GM21515 (cell line): Measurements from ENCODE around the gene NOL6.
"Not testable (repeated sequence)": the region's sequence is repeated elsewhere in the genome, so short reads cannot be mapped to it uniquely, and the experiment has no call there.

ENCODE experiments used
- ATAC-seq: cut with Tn5 transposase; IDR thresholded peaks from one replicate; pipeline ENCODE4 v1.9.1; 2021; ENCODE audit not compliant: unreplicated experiment

NOL6 gene

DNA sequence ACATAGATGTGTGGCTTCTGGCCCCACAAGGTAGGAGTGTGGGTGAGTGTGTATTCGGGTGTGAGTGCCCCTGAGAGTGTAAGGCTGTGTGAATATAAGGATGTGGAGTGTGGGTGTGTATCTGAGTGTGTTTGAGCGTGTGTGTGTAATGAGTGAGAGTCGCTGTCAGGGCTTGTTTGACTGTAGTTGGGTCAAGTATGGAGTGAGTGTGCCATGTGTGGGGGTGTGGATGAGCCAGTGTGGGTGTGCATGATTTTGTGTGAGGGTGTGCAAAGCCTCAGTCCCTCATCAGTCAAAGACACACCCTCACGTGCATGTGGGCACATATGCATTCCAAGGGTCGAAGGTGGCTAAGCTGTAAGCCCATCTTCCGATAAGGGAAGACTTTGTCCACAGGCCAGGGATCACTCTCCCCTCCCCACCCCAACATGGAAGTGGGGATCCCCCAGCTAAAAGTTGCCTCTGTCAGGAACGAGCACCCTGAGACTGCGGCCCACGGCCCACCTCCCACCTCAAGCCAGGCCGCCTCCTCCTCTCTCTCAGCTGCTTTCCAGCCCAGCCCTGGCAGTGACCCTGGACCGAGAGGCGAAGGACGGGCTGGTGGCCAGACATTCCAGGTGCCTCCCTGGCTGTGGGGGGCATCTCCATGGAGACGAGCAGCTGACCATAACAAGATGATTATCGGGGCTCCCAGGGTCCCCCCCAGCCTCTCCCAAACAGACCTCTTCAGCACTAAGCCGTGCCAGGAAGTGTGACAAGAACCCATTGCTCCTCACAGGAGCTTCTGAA lies 39.2 kb downstream of the NOL6 start:
- ATAC-seq = no peak

DNA sequence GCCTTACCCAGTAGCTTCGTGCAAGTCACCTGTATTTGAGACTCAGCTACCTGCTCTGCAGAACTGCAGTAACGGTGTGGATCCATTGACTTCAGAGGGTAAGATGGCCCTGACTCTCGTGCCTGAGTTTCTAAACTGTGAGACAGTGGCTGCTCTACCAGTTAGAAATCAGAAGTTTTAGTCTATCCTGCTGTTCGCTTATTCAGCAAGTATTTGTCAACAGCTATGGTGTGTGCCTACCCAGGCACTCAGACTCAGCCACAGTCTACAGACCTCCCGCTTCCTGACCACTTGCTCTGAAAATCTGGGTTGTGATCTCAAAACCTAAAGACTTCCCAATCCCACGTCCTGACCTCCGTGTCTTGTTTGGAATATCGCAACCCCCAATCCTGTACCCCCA lies 39.9 kb downstream of the NOL6 start:
- no peak for ATAC-seq

DNA sequence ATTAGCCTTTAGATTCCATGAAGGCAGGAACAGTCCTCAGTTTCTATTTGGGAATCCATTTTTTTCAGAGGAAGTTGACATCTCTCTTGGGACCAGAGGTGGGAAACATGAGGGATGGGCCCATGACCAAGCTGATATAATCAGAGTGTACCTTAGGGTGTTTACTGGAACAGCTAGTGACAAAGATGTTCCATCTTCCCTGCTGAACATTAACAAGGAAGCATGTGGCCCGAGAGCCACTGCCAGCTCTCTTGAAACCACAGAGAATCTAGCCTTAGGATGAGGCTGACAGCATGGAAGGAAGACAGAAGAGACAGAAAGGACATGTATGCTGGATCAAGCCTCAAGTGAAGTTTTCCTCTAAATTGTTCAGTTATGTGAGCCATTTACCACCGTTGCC lies 42.3 kb downstream of the NOL6 start:
- no peak for ATAC-seq

DNA sequence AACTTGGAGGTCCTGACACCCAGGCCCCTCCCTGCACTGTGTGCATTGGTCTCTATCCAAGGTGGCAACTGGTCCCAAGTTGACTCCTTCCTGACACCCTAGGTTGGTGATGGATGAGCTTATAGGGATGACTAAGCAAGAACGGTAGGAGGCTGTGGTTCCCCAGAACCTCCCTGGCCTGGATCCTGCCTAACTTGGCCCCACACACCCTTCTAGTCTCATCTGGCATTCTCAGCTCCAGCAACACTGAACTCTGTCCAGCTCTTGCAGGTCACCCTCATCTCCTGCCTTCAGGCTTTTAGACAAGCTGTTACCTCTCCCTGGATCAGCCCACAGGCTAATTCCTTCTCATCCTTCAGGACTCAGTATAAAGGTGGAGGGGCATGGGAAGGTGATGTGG lies 42.8 kb downstream of the NOL6 start:
- no peak for ATAC-seq

DNA sequence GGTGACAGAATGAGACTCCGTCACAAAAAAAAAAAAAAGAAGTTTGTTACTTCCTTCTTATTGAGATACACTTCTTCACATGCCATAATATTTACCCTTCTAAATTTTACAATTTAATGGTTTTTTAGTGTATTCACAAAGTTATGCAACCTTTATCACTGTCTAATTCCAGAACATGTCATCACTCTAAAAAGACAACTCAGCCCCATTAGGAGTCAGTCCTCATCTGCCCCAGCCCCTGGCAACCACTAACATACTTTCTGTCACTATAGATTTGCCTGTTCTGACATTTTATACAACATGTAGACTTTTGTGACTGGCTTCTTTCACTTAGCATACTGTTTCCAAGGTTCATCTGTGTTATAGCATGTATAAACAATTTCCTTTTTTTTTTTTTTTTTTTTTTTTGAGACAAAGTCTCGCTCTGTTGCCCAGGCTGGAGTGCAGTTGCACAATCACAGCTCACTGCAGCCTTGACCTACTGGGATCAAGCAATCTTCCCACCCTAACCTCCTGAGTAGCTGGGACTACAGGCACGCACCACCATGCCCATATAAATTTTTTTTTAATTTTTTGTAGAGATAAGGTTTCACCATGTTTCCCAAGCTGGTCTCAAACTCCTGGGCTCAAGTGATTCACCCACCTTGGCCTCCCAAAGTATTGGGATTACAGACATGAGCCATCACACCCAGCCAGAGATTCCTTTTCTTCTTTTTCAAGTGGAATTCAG lies 44.3 kb downstream of the NOL6 start:
- no peak for ATAC-seq

DNA sequence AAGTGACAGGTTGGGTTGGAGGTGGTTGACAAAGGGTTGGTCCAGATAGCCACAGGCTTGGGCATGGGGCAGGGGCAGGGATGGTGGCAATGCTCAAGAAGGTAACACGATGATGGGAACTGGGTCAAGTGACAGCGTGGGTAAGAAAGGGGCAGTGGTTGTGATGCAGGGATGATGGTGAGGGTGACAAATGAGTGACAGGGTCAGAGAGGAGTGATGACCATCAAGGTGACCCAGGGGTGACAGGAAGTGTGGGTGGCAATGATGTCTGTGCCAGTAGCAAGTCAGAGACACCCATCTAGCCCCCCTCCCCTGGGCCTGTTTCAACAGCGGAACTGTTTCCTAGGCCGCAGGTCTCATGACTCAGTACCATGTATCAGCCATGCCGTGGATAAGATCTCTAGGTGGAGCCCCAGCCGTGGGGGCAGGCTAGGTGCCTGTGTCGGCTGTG lies 46.9 kb downstream of the NOL6 start:
- ATAC-seq = no peak

DNA sequence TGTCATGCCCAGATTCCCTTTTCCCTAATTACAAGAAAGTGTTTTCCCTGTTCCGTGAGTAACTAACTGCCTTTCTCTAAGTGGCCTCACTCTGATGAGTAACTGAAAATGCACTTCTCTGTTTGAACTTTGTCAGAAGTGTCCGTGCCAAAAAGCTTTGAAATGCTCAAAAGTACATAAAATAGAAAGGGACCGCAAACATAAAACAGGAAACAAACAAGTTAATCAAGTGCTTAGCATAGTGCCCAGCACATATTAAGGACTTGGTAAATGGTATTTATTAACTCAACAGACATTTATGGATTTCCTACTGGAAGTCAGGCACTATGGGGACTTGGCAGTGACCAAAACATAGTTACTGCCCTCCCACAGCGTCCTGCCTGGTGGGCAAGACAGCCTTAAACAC lies 48.6 kb downstream of the NOL6 start:
- no peak for ATAC-seq

DNA sequence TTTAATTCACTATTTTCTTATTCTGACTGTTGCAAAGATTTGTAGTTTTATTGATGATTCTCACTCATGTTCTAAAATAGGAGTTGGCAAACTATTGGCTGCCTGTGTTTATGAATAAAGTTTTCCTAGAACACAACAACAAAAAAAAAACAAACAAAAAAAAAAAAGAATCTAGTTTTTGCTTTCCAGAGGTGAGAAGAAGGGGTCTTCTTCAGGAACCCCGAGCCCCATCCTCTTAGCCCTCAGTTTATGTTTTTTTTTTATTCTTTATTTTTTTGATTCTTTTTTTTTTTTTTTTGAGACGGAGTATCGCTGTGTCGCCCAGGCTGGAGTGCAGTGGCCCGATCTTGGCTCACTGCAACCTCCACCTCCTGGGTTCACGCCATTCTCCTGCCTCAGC lies 49.2 kb downstream of the NOL6 start:
- not testable (repeated sequence) for ATAC-seq

DNA sequence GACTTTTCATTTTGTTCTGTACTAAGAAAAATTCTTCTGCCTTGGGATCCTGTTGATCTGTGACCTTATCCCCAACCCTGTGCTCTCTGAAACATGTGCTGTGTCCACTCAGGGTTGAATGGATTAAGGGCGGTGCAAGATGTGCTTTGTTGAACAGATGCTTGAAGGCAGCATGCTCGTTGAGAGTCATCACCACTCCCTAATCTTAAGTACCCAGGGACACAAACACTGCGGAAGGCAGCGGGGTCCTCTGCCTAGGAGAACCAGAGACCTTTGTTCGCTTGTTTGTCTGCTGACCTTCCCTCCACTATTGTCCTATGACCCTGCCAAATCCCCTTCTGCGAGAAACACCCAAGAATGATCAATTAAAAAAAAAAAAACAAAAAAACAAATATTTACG lies 49.7 kb downstream of the NOL6 start:
- not testable (repeated sequence) for ATAC-seq

DNA sequence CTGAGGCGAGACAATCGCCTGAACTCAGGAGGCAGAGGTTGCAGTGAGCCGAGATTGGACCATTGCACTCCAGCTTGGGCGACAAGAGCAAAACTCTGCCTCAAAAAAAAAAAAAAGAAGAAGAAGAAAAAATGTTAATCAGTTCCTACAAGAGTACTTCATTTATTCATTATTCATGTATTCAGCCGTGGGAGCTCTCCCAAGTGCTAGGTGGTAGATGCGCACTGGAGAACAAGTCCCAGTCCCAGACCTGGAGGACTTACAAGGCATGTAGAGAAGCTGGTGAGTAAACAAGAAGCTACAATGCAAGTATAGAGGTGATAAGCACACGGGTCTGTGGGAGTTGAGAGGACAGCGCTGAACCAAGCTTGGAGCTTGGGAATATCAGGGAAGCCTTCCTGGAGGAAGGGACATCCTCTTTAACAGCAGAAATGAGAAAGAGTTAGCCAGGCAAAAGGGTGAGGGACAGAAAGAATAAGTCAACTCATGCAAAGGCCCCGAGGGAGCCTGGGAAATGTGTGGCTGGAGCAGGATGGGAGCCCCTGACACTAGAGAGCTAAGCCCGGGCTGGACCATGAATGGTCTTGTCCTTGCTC lies 53.9 kb downstream of the NOL6 start:
- ATAC-seq = no peak

DNA sequence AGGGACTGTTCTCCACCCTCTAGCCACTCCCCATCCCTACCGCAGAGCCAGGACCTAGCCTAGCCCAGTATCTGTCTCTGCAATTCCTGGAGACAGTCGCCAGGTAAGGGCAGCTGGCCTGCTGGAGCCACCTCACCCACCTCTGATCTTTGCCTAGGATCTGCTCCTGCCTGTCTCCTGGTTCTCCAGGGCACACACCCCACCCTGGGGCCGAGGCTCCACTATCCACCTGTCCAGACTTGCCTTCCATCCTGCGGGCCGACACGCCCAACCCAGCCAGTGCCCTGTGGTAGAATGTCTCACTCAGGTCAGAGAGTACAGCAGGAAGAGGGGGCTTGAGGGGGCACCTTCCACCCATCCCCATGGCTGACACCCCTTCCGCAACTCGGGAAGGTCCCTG lies 55.6 kb downstream of the NOL6 start:
- no peak for ATAC-seq

DNA sequence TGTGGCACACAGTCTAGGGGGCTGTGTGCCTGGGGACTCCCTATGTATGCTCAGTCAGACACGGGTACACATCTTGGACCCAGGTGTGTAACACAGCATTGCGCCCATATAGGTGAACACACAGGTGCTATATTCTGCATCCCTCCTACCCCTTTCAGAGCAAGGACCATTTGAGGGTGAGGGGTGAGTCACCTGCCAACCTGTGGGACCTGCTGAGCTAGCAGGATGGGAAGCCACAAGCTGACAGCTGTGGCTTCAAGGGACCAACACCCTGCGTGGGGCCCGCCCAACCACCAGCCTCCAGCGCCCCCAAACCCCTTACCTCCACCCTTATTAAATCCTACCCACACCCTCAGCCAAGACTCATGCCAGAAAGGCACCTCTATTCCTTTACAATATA lies 56.7 kb downstream of the NOL6 start:
- no peak for ATAC-seq

DNA sequence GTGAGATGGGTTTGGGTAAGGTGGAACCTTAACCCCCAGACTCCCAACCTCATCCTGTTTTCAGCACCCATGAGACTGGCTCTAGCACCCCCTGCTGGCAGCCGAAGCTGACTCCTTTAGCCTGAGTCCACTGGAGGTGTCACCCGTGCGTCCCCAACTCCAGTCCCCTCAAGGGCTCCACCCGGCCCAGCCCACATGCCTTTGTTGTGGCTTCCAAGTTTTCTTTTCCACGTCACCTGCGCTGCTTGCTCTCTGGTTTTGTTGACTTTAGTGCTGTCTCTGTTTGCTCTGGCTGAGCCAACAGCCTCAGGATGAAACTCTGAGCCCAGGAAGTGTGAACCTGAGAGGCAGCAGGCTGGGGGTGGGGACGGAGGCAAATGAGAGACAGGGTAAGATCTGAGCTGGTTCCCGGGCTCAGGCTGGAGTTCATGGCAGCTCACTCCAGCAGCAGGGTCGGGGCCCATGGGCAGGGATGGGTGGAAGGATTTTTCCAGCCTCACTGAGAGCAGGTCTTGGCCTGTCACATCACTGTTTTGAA lies 58.2 kb downstream of the NOL6 start:
- ATAC-seq = peak; percentile 80

DNA sequence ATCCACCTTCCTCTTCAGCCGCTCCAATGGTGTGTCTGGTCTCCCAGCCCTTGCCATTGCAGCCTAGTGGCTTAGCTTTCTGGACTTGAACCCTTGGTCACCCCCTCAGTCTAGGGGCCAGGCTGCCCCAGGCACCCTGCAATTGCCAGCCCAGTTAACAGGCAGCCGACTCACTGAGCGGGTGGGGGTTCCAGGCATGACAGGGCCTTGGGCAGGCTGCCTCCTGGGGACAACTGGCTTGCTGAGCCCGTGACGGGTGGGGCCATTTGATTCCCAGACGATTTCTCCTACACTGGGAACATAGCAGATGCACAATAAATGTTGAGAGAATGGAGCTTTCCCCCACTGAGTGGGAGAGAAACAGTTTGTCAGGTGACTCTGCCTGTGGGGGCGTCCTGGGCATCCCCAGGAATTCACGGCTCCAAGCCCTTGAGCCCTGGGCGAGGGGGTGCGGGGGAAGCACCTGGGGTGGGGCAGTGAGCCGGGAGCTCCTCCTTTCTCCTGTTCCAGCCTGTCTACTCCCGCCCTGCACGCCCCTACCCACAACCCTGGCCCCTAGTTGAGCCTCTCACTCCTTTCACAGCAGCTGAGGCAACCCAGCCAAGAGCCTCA lies 58.7 kb downstream of the NOL6 start:
- no peak for ATAC-seq

DNA sequence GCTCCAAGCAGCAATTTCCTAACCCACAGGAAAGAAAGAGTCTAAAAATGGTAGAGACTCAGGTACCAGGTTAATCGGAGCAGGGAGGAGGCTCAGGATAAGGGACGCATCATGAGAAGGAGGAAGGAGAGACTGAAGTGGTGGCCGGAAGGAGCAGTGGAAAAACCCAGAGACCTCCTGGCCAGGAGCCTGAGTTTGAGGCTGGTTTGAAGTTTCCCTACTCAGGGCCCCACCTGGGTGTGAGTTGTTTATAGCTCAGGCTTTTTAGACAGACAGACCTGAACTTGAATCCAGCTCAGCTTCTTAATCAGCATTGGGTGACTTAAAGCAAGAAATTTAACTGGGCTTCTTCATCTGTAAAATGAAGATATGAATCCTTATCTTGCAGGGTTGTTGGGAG lies 59.5 kb downstream of the NOL6 start:
- no peak for ATAC-seq
